ENCODE data around the gene NTS. TPM values are rescaled to one million over a fixed set of nuclear protein-coding genes. Genes with fewer than 3 reads are reported as not detected.
A peak's percentile ranks its signal among the peaks of the same experiment; 100 is the strongest.

Gene NTS
- total and polyA plus RNA-seq, 10 of the 15 experiments (the other 5 are each of a cell fraction or from before 2014, with no cell fraction given): 0.05 to 0.11 TPM; not detected in 8

DNA sequence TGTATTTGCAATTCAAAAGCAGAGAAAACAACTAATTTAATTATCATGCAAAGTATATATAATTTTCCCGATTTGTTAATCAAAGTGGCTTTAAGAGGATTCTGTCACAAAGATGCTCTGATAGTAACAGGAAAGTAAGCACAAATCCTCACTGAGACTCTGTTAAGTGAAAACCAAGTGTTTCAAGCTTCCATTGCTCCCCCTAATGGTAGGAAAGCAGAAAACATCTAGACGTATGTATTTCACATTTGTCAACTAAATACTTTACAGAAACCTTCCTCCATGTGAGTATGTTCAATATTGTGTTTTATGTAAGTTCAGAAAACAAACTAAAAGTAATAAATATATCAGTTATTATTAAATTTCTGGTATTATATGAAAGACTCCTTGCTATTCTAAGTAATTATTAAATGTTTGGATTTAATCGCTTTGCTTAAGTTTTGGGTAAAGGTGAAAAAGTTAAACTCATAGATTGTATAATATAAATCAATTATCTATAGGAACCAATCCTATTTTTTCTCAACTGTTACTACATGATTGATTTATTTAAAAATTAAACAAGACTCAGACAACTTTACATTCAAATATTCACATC, 1.5 kb upstream of the NTS start (continued):
- TF ChIP-seq, protein P1, sequence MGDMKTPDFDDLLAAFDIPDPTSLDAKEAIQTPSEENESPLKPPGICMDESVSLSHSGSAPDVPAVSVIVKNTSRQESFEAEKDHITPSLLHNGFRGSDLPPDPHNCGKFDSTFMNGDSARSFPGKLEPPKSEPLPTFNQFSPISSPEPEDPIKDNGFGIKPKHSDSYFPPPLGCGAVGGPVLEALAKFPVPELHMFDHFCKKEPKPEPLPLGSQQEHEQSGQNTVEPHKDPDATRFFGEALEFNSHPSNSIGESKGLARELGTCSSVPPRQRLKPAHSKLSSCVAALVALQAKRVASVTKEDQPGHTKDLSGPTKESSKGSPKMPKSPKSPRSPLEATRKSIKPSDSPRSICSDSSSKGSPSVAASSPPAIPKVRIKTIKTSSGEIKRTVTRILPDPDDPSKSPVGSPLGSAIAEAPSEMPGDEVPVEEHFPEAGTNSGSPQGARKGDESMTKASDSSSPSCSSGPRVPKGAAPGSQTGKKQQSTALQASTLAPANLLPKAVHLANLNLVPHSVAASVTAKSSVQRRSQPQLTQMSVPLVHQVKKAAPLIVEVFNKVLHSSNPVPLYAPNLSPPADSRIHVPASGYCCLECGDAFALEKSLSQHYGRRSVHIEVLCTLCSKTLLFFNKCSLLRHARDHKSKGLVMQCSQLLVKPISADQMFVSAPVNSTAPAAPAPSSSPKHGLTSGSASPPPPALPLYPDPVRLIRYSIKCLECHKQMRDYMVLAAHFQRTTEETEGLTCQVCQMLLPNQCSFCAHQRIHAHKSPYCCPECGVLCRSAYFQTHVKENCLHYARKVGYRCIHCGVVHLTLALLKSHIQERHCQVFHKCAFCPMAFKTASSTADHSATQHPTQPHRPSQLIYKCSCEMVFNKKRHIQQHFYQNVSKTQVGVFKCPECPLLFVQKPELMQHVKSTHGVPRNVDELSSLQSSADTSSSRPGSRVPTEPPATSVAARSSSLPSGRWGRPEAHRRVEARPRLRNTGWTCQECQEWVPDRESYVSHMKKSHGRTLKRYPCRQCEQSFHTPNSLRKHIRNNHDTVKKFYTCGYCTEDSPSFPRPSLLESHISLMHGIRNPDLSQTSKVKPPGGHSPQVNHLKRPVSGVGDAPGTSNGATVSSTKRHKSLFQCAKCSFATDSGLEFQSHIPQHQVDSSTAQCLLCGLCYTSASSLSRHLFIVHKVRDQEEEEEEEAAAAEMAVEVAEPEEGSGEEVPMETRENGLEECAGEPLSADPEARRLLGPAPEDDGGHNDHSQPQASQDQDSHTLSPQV (IDR thresholded peaks at IDR 0.05): peak; percentile 25; the same call in 1 of the 2 replicates
- TF ChIP-seq ZNF622 (IDR thresholded peaks at IDR 0.05): no peak
- TF ChIP-seq TCF7 (IDR thresholded peaks at IDR 0.05; ENCODE audit: borderline replicate concordance): no peak
- TF ChIP-seq RAD21 (IDR thresholded peaks at IDR 0.05; ENCODE audit: insufficient read depth, low read depth, low read length): peak; percentile 55
- no peak for TF ChIP-seq HDAC2 (IDR thresholded peaks at IDR 0.05)
- peak; percentile 61; the same call in 1 of the 2 replicates for TF ChIP-seq SMC3 (IDR thresholded peaks at IDR 0.05; ENCODE audit: borderline replicate concordance, low read length)
- TF ChIP-seq HDAC6 (IDR thresholded peaks at IDR 0.05; ENCODE audit: unreplicated experiment): no peak
- no peak for TF ChIP-seq ESRRA (IDR thresholded peaks at IDR 0.05; ENCODE audit: low read length)
- no peak for TF ChIP-seq ZSCAN29 (IDR thresholded peaks at IDR 0.05)
- TF ChIP-seq, protein P2, sequence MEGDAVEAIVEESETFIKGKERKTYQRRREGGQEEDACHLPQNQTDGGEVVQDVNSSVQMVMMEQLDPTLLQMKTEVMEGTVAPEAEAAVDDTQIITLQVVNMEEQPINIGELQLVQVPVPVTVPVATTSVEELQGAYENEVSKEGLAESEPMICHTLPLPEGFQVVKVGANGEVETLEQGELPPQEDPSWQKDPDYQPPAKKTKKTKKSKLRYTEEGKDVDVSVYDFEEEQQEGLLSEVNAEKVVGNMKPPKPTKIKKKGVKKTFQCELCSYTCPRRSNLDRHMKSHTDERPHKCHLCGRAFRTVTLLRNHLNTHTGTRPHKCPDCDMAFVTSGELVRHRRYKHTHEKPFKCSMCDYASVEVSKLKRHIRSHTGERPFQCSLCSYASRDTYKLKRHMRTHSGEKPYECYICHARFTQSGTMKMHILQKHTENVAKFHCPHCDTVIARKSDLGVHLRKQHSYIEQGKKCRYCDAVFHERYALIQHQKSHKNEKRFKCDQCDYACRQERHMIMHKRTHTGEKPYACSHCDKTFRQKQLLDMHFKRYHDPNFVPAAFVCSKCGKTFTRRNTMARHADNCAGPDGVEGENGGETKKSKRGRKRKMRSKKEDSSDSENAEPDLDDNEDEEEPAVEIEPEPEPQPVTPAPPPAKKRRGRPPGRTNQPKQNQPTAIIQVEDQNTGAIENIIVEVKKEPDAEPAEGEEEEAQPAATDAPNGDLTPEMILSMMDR (IDR thresholded peaks at IDR 0.05 in 2 of 3, conservative IDR thresholded peaks at IDR 0.05 in 1 of 3; ENCODE audit: control insufficient read depth in 2 of 3, extremely low read depth in 1 of 3, insufficient read depth in 1 of 3, low read depth in 3 of 3, low read length in 3 of 3): peak; percentile 67 to 73 (median 70)
- TF ChIP-seq ZNF217 (IDR thresholded peaks at IDR 0.05): no peak
- TF ChIP-seq HCFC1 (IDR thresholded peaks at IDR 0.05; ENCODE audit: low read length): no peak
- TF ChIP-seq RCOR1 (conservative IDR thresholded peaks at IDR 0.05; ENCODE audit: low read depth, low read length): no peak
- no peak for TF ChIP-seq NBN (IDR thresholded peaks at IDR 0.05)
- no peak for TF ChIP-seq POLR2A (IDR thresholded peaks at IDR 0.05; ENCODE audit: low read depth, low read length)

Measured in GM12878 (cell line).